VCaP (cell line): ENCODE measurements around the gene ARHGEF10L.

Source experiments
- H3K27ac ChIP-seq: fragments of 450-650 bp; 2 replicates; pipeline ENCODE4 v1.5.1; 2017
- TF ChIP-seq, protein P1 (sequence below): fragments of 450-650 bp; conservative IDR thresholded peaks from 2 replicates; pipeline ENCODE4 v1.5.1; 2017; ENCODE audit warnings: mild to moderate bottlenecking, moderate library complexity

ARHGEF10L gene

DNA sequence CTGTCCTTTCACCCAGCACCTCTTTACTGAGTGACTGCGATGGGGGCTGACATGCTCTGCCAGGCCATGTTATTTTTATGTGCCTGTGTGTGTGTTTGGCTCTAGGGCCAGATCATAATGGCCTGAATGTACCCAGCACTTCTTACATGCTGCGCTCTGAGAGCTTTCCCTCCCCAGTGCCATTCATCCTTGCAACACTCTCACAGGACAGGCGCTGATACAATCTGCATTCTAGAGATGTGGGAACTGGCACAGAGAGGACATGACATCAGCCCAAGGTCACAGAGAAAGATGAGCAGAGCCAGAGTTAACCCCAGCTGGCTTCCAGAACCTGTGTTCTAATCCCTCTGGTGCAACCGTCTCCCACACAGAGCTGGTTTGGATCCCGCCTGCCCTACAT, 54.5 kb downstream of the ARHGEF10L start:
- TF ChIP-seq, protein P1, sequence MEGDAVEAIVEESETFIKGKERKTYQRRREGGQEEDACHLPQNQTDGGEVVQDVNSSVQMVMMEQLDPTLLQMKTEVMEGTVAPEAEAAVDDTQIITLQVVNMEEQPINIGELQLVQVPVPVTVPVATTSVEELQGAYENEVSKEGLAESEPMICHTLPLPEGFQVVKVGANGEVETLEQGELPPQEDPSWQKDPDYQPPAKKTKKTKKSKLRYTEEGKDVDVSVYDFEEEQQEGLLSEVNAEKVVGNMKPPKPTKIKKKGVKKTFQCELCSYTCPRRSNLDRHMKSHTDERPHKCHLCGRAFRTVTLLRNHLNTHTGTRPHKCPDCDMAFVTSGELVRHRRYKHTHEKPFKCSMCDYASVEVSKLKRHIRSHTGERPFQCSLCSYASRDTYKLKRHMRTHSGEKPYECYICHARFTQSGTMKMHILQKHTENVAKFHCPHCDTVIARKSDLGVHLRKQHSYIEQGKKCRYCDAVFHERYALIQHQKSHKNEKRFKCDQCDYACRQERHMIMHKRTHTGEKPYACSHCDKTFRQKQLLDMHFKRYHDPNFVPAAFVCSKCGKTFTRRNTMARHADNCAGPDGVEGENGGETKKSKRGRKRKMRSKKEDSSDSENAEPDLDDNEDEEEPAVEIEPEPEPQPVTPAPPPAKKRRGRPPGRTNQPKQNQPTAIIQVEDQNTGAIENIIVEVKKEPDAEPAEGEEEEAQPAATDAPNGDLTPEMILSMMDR: no peak
- H3K27ac ChIP-seq: no peak overlapping the region

DNA sequence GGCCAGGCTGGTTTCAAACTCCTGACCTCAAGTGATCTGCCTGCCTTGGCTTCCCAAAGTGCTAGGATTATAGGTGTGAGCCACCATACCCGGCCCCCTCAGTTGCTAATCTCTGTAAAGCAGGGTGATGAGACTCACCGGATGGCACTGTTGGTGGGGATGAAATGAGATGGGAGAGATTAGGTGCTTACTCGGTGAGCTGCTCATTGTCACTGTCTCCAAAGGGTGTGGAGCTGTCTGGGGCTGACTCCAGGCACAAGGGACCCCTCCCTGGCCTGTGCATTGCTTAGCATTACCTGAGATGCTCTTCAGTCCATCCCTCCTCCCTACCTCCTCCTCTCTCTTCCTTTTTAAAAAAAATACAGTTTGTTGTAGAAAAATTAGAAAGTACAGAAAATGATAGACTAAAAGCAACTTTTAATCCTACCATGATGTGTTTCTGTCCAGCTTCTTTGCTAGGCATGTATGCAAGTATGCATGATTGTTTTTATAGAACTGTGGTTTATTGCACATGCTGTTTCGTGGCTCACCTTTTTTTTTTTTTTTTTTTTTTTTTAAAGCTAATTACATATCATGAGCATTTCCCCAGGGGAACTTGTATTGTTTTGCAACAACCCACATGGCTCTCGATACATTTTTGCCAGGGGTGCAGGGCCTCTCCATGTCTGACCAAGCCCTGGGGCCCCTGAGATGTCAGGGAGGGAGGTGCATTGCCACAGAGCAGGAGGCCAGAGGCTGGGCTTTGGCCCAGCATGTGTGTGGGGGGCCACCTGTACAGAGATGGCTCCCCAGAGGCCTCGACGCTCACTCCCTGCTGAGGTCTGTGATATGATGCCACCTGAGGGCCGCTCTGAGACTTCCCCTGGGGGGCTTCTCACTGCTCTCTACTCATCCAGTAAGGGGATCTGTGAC, 55.4 kb downstream of the ARHGEF10L start:
- no peak overlapping the region for H3K27ac ChIP-seq
- TF ChIP-seq, protein P1: no peak

DNA sequence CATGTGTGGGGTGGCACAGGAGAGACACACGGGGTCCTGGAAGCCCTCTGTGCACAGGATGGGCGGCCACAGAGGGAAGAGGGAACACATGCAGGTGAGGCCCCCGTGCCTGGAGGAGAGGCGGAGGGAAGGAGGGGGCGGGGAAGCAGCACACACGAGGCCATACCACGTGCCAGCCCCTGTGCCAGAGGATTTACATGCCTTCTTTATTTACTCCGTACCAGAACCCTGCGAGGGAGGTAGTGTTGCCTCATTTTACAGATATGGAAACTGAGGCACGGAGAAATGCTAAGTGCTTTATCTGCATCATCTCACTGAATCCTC, 56.1 kb downstream of the ARHGEF10L start:
- no peak overlapping the region for H3K27ac ChIP-seq

DNA sequence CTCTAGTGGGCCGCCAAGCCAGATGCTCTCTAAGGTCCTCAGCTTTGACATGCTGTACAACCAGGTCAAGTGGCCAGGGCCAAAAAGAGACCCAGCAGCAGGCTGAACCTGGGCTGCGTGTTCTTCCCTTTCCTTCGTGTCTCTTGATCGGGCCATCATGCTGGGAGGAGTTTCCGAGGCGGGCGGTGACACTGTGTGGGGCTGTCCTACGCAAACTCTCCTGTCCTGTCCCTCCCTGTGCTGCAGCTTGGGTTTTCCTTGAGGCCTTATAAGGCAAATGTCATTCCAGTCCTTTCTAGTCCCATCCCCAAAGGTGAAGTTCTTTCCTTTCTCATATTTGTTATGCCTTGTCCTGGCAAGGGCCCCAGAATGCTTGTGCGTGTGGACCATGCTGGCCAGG, 56.7 kb downstream of the ARHGEF10L start:
- peak overlapping the region; percentile 61 for H3K27ac ChIP-seq
- TF ChIP-seq, protein P1: no peak

More for the DNA sequence above, 56.1 kb downstream of the ARHGEF10L start:
- TF ChIP-seq, protein P1: no peak

DNA sequence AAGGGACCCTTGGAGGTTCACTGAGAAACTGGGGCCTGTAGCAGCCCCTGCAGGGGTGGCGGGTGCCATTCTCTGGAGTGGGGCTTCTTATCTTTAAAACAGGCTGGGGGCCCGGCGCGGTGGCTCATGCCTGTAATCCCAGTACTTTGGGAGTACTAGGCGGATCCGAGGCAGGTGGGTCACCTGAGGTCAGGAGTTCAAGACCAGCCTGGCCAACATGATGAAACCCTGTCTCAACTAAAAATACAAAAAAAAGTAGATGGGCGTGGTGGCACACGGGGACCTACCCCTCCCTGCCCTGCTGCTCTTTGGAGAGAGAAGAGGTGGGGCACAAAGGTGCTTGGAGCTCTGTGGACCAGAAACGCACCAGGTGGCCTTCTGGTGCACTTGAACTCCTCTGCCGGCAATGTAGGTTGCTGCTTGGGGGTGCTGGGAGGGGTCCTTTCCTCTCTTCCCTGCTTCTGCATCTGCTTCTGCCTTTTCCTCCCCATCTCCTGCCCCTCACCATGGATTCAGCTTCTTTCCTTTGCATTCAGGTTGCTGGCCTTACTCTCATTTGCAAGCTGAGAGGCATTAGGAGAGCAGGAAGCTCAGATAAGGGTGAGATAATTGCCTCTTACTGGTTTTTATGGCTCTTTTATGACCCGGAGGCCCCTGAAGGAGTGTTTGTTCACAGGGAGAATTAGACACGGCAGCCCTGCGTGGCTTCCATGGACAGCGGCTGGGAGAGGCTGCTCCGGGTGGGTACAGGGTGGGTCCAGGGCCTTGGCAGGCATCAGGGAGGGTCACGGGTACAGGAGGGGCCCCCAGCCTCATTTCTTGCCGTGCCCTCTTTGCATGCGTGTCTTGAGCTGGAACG, 57.4 kb downstream of the ARHGEF10L start:
- H3K27ac ChIP-seq: peak overlapping the region; percentile 61
- TF ChIP-seq, protein P1: no peak

DNA sequence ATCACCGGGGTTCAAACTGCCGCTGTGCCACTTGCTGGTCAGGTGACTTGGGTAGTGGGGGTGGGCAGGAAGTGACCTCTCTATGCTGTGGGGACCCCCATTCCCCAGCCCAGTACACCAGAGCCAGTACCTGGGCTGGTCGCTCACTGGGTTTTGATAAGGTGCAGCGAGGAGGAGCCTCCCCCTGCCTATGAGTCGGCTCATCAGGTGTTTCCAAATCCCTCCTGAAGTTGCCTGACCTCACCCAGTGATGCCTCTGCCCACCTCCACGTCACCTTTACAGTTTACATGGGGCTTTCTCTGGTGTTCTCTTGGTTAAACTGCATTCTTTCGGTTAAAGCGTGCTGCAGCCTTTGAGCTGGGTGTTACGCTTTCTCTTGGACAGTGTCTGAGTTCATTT, 58.2 kb downstream of the ARHGEF10L start:
- TF ChIP-seq, protein P1: no peak

DNA sequence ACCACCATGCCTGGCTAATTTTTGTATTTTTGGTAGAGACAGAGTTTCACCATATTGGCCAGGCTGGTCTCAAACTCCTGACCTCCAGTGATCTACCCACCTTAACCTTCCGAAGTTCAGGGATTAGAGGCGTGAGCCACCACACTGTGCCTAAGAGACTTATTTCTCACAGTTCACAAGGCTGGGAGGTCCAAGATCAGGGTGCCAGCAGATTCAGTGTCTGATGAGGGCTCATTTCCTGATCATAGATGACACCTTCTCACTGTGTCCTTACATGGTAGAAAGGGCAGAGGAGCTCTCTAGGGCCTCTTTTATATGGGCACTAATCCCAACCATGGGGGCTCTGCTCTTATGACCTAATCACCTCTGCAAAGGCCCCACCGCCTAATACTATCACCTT, 58.8 kb downstream of the ARHGEF10L start:
- H3K27ac ChIP-seq: no peak overlapping the region; the same call in 1 of the 2 replicates
- TF ChIP-seq, protein P1: no peak

More for the DNA sequence above, 58.2 kb downstream of the ARHGEF10L start:
- peak overlapping the region; percentile 61 for H3K27ac ChIP-seq
